GM18498 (cell line): Measurements from ENCODE around the gene TGM6.

Experiments used
- ATAC-seq: cut with Tn5 transposase; IDR thresholded peaks from one replicate; pipeline ENCODE4 v1.9.1; 2021; ENCODE audit warnings: mild to moderate bottlenecking, moderate library complexity; ENCODE audit not compliant: unreplicated experiment

Gene TGM6

DNA sequence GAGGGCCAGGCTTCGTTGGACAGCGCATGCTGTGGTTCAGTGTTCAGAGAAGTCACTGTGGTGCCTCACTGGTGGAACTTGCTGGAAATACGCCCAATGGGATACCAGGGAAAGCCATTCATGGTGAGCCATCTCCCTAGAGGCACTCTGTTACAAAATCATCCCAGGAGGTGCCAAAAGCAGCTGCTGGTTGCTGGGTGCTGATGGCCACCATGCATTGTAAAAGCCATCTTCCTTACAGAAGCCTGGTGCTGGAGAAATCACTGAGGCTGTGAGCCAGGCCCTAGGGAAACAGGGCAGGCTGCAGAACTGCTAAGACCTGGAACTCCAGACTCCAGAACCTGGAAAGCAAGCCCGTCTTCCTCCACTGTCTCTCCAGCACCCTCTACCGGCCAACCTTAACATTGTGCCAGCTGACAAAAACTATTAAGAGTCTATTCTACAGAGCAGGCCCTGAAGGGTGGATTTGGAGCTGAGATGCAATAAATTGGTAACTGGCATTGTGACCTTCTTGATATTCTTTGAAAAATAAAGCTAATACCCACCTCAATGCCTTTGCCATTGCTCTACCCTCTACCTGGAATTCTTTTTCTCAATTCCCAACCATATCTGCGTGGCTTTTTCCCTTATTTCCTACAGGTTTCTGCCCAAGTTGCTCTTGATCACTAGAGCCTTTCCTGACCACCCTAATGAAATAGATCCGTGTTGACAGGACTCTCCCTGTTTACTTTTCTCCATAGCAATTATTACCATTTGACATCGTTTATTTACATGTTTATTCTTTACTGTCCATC is 71.4 kb downstream of the TGM6 start:
- ATAC-seq = no peak

DNA sequence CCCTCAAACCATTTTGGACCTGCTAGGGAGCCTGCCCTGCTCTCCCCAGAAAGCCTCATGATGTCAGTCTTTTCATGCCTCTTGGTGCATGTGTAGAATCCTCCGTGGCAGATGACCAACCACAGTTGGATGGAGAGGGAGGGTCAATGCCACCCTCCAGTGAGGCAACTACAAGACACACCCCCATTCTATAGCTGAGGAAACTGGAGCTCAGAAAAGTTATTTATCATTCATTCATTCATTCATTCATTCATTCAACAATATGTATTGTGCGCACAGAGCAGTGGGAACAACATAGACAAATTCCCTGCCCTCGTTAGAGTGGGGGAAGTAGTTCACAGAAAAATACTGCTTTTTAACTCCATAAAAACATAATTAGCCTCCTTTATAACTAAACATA is 73.1 kb downstream of the TGM6 start:
- ATAC-seq = no peak

DNA sequence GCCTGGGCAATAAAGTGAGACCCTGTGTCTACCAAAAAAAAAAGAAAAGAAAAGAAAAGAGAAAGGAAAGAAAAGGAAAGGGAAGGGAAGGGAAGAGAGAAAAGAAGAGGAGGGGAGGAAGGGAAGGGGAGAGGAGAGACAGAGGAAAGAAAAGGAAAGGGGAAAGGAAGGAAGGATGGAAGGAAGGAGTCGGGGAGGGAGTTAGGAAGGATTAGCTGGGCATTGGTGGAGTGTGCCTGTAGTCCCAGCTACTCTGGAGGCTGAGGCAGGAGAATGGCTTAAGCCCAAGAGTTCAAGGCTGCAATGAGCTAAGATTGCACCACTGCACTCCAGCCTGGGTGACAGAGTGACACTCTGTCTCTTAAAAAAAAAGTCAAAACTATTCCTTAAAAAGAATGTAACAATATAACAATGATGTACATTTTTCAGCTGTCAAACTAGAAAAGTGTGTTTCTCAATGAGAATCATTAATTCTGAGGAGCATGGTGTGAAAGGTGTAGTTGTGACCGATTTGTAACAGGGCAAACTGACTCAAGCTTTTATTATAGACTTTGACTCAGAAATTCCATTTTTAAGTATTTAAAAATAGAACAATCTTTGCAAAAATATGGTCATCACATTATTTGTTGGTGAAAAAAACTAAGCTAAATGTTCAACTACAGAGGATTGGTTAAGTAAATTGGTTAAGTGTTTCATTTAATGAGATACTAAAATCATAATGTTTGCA is 75.2 kb downstream of the TGM6 start:
- ATAC-seq = no peak

DNA sequence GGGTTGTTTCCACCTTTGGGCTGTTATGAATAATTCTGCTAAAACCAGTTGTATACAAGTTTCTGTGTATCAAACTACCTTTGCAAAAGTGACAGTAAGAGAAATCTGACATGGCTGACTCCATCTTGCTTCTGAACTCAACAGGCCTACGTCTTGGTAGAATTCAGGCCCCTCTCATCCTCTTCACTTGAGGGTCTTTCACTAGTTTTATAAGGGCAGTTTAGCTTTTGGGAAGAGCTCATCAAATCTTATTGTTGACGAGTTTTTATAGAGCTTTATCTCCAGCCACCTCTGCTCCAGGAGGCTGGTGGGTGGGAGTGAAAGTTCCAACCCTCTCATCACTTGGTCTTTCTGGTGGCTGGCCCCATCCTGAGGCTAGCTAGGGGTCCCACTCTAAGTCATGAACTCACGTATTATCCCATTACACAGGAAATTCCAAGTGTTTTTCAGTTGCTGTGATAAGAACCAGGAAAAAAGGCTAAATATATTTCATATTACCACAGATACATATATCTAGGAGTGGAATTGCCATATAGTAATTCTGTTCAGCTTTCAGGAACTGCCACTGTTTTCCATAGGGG is 78.3 kb downstream of the TGM6 start:
- ATAC-seq = no peak

DNA sequence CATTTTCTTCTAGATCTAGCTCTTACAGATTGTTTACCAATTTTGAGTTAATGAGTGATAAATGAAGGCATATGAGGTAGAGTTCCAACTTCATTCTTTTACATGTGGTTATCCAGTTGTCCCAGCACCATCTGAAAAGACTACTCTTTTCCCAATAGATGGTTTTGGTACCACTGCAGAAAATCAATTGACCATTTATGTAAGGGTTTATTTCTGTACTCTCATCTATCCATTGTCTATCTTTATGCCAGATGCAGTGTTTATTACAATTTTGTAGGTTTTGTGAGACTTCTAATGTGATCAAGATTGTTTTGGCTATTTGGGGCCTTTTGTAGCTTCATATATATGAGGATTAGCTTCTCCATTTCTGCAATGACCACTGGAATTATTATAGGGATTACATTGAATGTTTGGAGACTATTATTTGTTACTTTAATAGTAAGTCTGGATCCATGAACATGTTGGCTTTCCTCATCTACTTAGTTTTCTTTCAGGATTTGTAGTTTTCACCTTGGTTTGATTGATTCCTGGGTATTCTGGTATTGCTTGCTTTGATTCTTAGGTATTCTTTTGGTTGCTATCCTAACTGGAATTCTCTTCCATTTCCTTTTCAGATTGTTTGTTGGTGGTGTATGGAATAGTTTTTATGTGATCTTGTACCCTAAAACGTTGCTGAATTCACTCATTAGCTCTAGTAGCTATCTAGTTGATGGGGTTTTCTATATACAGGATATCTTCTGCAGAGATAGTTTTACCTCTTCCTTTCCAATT is 79.5 kb downstream of the TGM6 start:
- ATAC-seq = no peak

DNA sequence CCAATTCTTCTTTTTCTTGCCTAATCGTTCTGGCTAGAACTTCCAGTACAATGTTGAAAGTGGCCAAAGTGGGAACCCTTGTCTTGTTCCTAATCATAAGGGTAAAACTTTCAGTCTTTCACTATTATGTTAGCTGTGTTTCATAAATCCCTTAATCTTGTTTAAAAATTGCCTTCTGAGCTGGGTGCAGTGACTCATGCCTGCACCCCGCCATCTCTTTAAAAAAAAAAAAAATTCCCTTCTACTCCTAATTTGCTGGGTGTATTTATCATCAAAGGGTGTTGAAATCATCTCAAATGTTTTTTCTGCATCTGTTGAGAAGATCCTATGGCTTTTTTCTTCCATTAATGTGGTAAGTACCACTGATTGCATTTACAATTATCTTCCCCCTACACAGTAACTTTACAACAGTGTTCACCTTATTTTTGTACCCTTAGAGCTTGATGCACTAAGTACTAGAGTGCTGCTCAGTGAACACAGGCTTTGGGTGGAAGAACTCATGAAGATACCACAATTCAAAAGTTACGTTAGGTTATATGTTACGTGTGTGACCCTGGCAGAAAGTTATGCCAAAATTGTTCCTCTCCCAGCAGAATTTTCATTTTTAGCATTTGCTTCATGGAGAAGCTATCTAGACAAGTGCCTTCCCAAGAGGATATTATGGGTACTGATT is 80.2 kb downstream of the TGM6 start:
- ATAC-seq = no peak

DNA sequence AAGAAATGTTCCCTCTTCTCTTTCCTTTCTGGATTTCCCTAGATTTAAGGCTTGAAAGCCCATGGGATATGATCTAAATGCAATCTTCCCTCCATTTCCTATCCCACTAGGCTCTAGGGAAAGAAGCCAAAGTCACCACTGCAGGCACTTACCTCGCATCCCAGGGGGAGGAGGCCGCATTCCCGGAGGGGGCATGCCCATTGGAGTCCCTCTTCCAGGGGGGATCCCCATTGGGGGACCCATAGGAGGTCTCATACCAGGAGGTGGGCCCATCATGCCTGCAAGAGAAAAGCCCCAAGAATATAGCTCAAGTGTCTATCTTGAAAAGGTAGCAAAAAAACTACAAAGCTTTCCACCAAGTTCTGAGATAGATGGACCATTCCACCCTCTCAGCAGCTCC is 81.8 kb downstream of the TGM6 start:
- no peak for ATAC-seq

DNA sequence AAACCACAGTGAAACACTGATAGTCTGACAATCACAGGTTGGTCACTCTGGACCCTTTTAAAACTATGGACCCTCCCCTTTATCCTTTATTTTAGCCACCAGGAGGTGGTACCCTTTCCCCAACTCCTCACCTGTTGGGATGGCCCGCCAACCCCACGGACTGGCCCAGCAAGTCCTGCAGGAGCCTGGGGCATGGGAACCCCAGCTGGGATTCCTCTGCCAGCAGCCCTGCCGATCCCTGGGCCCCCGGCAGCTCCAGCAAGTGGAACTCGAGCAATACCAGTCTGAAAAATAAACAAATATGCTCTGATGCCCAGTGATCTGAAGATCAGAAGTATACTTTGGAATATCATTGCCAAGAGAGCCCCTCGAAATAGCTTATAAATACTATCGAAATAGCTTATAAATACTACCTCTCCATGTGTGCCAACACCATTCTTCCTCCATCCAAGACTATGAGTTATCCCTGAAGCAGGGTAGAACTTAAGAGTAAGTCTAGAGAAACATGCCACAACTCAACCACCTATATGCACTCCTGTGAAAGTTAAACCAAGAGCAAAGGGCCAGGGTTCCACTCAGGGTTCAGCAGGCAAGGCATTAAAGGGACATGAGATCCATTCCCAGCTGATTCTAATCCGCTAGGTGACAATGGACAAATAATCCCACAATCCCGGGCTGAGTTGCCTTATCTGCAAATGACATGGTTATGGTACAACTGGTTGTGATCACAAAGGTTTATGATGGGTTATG is 83.1 kb downstream of the TGM6 start:
- no peak for ATAC-seq

DNA sequence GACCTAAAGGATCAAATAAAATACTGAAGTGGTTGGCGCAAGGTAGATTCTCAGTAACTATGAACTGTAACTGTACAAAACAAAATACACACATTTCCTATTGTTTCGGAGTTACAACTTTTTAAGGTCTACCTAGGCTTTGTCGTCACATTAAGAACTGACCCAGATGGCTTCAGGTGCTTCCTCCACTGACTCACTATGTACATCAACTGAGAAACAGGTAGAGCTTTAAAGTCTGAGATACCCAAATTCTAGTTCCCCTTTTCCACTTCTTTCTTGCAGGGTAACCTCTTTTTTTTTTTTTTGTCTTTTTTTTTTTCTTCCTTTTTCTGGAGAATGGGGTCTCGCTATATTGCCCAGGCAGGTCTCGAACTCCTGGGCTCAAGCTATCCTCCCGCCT is 84.4 kb downstream of the TGM6 start:
- ATAC-seq = no peak

DNA sequence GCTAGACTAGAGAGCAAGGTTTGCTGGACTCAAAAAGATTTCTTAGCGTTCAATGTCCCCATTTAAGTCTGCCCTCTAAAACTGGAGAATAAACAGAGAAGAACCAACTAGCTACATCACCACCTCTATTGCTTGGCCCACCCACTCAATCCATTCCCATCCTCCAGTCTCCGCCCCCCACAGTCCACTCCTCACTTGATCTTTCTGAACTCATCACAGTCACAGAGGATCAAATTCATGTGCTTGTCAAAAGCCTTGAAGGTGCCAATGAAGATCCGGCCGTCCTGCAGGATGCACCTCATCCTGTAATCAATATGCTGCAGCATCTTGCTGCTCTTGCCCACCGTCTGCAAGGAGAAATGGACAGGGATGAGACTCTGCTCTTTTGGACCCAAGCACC is 86.7 kb downstream of the TGM6 start:
- ATAC-seq = no peak

DNA sequence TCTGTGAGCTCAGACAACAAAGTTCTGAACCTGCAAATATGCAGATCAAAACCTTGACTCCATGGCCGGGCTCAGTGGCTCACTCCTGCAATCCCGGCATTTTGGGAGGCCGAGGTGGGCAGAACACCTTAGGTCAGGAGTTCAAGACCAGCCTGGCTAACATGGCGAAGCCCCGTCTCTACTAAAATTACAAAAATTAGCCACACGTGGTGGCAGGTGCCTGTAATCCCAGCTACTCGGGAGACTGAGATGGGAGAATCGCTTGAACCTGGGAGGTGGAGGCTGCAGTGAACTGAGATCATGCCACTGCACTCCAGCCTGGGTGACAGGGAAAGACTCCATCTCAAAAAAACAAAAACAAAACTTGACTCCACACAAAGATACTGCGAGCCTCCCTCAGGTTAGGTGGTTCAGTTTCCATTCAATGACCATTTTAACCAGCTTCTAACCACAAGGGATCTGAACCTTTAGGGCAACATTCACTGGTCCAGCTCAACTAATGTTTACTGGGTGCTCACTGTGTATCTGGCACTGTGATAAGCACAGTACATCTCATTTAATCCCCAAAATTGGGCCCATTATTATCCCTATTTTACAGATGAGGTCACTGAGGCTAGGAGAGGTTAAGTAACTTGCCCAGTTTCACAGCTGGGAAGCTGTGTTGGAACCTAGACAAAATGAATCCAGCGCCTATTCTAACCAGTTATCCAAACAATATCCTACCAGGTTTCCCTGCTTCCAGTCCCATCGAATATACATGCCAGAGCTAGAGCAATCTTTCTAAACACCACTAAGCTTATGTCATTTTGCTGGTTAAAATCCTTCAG is 88.1 kb downstream of the TGM6 start:
- no peak for ATAC-seq

DNA sequence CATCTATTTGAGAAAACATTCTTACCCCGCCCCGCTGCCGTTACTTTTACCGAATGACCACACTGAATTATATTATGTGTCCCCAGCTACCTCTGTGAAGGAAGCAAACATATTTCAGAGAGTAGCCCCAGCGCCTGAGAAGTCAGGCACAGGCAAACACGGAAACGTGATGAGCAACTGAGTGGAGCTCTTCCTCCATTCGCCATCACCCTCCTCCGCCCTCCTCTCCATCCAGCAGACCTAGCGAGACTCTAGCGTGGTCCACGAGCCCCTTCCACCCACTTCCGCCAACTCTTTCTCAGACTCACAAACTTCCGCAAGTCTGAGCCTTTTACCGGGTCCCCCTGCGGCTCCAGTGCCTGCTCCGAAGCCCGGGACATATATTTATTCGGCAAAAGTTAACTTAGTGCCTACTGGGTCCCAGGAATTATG is 89.3 kb downstream of the TGM6 start:
- peak; percentile 32 for ATAC-seq

DNA sequence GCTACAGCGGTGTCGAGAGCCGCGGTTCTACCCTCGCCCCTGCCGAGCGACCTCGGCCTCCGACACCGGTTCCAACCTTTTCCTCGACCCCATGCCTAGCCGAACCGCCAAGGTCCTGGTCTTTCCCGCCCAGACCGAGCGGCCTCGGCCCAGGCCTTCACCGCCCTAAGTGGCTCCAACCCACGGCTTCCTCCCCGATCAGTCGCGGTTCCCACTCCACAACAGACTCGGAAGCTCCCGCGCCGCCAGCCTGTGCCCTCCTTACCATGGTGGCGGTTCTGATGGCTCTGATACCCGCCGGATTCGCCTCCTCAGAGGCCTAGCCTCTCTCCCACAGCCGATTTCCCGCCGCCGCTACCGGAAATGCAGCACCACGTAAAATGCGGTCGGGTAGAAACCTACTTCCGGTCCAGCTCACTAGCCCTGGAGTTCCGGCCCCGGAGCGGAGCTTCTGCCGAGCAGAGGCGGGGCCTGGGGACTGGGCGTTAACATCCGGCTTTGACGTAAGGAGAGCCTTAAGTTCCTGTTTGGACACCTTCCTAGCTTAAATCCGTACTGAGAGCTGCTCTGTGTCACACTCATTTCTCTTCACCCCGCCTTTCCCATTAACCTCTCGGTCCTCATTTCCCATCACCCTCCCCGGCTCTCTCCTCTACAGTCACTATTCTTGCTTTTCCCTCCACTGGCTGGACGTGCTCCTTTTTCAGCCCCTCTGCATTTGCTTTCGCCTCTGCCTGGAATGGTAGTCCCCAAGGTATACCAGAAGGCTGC is 89.9 kb downstream of the TGM6 start, which contains the start of gene SNRPB:
TSS of gene SNRPB (minus strand) at position 367 of the 771 bp plus-strand sequence. CDS start at position 268, 99 bp downstream.
- ATAC-seq = peak; percentile 95

DNA sequence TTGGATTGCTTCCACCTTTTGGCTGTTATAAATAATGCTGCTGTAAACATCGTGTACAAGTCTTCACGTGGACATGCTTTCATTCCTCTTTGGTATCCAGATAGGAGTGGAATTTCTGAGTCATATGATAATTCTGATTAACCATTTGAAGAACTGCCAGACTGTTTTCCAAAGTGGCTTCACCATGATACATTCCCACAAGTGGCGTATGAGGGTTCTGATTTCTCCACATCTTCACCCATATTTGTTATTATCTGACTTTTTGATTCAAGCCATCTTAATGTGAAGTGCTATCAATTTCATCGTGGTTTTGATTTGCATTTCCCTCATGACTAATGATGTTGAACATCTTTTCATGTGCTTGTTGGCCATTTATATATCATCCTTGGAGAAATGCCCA is 92.8 kb downstream of the TGM6 start:
- no peak for ATAC-seq

DNA sequence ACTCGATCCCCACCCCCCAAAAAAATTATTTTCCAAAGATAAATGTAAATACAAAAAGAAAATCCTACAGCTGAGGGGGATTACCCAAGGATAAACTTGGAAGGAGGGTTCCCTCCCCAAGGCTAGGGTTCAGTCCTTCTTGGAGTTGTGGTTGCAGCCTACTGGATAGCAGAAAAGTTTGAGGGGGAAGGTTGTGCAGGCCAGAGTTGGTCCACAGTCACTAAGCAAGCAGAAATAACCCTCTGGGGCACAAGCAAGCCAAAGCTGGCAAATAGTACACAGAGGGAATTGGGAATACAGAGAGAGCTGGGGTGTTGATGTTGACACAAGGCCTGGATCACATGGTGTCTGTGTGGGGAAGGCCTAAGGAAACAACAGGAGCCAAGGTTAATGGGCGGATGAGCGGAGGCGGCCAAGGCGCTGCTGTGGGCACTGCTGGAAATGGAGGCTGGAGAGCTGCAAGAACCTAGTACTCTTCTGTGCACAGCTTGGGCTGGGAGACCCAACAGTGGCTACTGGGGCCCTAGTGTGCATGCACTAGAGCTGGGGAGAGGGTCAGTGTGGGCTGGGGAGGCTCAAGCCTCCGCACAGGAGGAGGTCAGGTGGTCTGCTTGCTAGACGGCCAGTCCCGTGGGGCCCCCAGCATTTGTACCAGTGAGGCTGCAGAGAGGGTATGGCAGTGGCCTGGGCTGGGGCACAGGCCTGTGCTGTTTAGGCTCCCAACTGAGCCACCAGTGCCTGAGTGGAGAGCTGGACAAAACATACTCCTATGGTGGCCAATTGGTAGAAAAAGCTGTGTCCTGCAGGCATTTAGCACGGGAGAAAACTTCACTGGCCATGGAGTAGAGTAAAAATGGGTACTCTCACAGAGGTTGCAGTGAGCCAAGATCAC is 95.4 kb downstream of the TGM6 start:
- no peak for ATAC-seq

DNA sequence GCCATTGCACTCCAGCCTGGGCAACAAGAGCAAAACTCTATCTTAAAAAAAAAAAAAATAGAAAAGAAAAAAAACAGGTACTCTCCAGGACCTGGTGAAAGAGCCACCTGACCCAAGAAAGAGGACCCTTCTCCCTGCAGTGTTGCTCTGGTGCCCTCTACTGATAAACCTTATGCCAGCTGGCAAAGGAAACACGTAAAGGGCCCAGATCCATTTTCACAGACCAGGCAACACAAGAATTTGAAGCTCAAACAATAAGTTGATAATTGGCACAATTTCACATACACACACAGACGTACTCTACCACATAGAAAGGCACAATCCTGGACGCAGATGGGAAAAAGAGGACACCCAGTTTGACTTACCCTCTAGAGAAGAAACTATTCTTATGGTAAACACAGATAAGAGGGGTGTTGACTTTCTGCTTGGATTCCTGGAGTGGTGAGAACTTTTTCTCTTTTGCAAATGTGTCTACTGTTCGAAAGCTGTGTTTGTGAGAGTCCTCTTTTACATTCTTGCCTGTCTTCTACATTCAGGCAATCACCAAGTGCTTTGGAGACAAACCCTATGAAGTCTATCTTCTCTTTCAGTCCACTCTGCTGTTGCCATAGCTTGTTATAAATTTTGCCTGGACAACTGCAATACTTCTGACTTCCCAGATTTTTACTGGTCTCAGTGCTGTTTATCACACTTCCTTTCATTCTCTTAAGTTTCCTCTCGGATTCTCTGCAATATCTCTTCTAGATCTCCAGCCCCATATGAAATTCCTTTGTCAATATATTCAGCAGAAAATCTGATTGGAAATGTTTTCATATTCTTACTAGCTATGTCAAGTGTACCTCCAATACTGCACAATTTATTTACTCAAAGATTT is 96.3 kb downstream of the TGM6 start:
- ATAC-seq = no peak
